B cell (primary cell): ENCODE results near the gene PSORS1C1.

Source experiments
- EZH2 ChIP-seq: IDR thresholded peaks from 2 replicates; pipeline ENCODE4 v1.6.1; 2012; ENCODE audit warnings: borderline replicate concordance, low read depth, mild to moderate bottlenecking, moderate library complexity, low read length; ENCODE audit not compliant: insufficient read depth, poor library complexity, severe bottlenecking
- TF ChIP-seq, protein P1 (sequence below): fragments of 200-600 bp; IDR thresholded peaks from one replicate; pipeline ENCODE4 v1.8.0; 2022; ENCODE audit warnings: antibody characterized with exemption, mild to moderate bottlenecking

DNA sequence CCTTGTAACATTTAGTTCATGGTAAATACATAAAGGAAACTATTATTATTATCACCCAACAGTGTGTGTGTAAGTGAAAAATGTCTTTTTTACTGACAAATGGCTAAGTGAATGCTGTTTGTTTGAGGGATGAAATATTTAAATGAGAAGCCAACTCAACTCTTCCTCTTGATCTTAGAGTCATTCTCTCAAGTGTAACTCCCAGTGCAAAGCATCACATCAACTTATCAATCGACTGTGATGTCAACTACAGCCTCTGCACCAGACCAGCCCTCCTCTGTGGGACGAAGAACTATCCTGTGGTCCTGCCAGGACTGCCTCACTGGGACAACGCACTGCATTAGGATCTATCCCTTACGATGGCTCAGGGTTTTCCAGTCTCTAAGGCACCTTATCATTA is 7.5 kb upstream of the PSORS1C1 start:
- no peak for TF ChIP-seq EZH2
- TF ChIP-seq, protein P1, sequence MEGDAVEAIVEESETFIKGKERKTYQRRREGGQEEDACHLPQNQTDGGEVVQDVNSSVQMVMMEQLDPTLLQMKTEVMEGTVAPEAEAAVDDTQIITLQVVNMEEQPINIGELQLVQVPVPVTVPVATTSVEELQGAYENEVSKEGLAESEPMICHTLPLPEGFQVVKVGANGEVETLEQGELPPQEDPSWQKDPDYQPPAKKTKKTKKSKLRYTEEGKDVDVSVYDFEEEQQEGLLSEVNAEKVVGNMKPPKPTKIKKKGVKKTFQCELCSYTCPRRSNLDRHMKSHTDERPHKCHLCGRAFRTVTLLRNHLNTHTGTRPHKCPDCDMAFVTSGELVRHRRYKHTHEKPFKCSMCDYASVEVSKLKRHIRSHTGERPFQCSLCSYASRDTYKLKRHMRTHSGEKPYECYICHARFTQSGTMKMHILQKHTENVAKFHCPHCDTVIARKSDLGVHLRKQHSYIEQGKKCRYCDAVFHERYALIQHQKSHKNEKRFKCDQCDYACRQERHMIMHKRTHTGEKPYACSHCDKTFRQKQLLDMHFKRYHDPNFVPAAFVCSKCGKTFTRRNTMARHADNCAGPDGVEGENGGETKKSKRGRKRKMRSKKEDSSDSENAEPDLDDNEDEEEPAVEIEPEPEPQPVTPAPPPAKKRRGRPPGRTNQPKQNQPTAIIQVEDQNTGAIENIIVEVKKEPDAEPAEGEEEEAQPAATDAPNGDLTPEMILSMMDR: no peak
